GM21576 (cell line): Measurements from ENCODE around the gene PDZD7.

Source experiments
- ATAC-seq: cut with Tn5 transposase; IDR thresholded peaks from one replicate; pipeline ENCODE4 v1.9.1; 2021; ENCODE audit warnings: mild to moderate bottlenecking, moderate library complexity; ENCODE audit not compliant: unreplicated experiment

The PDZD7 gene

DNA sequence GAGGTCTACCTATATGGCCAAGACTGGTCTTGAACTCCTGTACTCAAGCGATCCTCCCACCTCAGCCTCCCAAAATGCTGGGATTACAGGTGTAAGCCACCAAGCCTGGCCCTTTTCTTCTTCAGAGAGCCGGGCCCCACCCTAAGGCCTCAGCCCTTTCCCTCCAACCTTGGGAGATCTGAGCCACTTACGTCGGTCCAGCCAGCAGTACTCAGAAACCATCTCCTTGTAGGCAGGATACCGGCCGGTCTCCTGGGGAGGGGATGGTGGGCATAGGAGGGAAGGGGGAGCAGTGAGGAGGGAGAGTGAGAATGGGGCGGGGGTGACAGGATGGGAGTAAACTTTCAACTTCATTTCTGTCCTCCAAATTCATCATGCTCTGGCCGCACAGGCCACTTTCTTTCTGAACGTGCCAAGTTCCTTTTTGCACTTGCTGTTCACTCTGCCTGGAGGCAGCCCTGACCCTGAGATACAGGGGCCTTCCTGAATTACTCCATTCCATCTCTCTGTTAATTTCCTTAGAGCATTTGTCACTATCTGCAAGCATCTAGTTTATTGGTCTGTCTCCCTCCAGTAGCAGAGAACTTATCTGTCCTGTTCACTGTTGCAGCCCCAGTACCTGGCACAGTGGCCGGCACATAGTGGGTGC, 10.4 kb downstream of the PDZD7 start:
- no peak for ATAC-seq

DNA sequence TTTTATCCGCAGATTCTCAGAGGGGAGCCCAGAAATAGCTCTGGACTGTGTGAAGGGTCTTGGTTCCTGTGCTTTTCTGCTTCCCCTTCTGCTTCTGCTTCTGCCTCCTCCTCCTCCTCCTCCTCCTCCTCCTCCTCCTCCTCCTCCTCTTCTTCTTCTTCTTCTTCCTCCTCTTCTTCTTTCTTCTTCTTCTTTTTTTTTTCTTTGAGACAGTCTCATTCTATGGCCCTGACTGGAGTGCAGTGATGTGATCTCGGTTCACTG, 11.6 kb downstream of the PDZD7 start:
- no peak for ATAC-seq

DNA sequence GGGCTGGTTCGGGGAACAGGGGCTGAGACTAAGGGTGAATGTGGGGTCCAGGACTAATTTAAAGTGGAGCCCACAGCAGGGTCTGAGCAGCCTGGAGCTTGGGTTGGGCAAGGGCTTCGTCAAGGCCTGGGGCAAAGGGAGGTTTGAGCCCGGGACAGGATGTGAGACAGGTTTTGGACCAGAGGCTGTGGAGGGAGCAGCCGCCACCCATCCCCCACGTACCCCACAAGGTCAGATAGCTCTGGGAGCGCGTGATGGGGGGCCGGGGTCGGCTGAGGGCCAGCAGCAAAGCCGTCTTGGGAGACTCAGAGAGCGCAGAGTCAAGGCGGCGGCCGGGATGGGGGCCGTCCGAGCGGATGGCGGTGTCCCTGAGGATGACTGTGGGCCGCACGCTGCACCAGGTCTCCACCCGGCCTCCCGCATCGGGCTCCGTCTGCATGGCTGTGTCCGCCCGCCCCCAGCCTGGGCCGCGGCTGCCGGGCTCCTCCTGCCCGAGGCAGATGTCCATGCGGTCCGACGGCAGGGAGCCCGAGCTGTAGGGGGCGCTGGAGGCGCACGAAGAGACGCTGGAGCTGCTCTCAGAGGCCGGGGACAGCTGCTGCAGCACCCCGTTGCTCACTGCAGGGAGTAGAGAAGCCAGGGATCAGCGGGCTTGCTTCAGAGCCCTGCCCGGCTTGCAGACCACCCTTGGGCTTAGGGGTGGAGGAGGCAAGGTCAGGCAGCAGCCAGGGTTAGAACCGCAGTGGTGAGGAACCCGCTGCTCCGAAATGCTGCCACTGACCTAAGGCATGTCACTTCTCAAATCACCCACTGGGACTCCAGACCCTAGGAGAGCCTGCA, 12.1 kb downstream of the PDZD7 start:
- ATAC-seq, result no peak

DNA sequence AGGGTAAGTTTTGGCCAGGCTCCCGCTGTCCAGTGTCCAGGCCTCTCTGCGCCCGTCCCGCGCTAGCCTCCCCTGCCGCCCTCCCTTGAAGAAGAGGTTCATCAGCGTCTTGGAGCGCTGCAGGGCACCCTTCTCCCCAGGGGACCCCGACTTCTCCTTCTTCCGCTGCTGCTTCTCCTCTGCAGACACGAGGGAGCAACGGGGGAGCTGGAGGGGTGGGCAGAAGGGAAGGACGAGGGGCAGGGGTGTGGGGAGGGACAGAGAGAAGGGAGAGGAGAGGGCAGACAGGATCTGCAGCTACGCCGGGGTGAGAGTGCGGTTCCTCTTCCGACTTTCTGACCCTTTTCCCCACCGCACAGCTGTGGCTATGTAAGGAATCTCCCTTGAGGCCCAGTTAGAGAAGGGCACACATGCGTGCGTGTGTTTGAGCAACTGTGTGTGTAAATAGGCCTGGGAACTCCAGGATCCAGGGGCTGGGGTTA, 12.8 kb downstream of the PDZD7 start:
- no peak for ATAC-seq

DNA sequence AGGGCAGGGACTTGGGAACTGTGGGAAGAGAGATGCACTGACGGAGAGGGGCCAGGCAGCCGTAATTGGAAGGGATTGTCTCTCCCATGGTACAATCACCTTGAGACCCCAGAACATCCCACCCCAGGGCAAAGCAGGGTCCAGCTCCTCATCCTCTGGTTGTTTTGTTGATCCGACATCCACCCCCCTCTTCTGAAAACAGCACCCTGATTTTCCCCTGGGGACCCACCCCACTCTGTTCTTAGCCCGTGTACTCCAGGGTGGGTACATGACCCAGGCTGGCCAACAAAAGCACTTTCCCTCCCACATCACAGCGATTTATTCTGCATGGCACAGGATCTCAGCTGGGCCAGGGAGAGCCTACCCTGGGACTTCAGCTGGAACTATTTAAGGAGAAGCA, 14.1 kb downstream of the PDZD7 start:
- no peak for ATAC-seq

DNA sequence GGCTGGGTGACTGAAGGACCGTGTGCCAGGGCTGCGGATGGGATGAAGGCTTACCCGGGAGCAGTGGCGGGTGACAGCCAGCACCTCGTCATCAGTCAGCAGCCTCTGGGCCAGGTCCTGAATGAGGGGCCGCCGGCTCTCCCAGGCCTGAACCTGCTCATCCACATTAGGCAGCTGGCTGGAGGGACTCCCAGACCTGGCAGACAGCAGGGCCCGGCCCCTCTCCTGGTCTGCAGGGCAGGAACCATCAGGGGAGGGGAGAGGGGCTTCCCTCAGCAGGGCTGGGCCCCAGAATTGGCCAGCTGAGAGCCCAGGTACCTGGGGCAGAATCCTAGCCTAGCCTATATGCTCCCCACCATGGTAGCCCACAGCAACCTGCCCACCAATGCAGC, 15.4 kb downstream of the PDZD7 start:
- ATAC-seq, result no peak

DNA sequence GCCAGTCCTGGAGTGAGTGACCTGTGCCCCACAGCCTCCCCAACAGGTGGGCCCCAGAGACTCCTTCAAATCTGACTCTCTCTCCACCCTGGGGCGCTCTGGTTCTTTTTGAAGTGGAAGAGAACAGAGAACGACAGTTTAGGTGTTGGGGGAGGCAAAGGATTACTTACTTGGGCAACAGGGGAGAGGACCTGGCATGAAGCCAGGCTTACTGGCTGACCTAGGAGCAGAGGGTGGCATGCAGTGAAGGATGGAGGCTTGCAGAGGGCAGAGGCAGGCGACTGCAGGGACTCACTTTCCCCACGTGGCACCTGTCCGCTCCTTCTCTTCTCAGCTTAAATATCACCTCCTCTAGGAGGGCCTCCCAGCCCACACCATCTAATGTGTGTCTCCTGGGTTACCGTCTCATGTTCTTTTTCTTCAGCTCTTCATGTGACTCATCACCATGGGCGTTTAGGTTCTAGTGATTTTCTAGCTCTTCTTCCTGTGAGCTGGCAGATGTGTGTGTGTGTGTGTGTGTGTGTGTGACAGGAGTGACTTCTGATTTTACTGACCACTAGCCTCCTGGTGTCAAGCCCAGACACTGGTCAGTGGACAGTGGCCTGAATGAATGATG, 15.9 kb downstream of the PDZD7 start:
- no peak for ATAC-seq

DNA sequence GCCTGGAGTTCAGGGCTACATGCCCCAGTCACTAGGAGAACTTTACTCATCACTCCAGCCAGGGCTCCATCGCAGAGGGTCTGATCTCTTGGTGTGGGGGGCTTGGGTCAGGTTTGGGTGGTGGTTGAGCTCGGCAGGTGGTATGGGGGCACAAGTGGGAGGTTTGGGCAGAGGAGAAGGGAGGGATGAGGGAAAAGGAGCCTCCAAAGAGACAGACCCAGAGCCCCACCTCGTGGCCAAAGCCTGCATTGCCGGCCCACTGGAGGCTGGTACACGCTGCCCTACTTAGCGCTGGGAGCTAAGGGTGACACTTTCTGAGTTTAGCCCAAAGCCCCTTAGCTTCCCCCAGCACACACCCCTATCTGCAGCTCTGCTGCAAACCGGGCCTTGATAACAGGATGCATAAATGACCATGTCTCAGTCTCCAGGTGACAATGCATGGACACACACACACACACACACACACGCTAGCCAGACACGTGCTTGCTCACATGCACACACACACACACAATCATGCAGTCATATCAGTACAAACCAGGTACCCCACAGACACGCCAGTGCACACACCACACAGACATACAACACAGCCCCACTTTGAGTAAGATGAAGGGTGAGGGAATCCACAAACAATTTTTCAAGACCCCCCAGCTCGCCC, 16.6 kb downstream of the PDZD7 start:
- no peak for ATAC-seq

DNA sequence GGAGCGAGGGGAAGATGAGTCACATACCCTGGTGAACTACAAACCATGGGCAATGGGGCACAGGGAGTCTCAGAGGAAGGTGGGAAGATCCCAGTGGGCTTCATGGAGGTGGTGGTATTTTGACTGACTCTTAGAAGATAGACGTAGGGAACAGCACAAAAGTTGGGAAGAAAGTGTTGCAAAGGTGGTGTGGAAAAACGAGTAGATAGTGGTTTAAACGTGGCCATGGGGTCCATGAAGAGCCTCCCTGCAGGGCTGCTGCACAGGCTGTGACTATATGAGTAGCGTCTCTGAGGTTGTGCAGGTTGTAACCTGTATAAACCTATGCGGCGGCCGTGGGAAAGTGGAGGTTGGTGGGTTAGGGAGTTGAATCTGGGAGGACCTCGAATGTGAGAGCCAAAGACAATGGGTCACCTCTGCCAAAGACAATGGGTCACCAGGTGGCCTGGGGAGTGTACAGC, 17.5 kb downstream of the PDZD7 start:
- no peak for ATAC-seq

DNA sequence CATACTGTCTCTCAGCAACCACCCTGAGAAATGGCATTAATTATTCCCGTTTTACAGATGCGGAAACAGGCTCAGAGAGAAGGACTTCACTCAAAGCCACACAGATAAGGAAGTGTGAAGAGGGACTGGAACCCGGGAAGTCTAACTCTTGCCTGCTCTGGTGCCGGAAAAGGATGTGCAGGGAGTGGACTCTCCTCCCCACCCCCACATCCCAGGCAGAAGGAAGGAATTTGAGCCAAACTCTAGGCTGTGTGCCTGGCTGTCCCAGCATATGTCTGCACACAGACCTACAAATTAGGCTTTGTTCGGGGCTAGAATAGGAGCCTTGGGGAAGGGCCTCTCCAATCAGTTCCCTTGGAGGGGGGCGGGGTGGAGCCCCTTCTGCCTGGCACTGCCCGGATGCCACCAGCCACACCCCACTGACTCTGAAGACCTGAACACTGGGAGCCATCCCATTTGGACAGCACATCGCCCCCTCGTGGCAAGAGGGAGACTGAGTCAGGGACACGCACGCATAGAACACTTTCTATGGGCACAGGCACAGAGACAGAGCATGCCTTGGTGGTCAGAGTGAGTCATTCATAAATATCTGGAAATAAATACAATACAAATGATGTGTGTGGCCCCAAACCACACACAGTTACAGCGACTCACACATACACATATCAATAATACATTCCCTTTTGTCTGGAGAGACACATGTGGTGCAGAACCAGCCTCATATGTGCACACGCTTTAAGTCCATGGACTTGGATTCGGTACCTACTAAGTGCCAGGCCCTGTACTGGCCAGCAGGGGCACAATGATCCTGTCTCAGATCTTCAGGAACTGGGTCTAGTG, 18.2 kb downstream of the PDZD7 start:
- peak; percentile 82 for ATAC-seq

DNA sequence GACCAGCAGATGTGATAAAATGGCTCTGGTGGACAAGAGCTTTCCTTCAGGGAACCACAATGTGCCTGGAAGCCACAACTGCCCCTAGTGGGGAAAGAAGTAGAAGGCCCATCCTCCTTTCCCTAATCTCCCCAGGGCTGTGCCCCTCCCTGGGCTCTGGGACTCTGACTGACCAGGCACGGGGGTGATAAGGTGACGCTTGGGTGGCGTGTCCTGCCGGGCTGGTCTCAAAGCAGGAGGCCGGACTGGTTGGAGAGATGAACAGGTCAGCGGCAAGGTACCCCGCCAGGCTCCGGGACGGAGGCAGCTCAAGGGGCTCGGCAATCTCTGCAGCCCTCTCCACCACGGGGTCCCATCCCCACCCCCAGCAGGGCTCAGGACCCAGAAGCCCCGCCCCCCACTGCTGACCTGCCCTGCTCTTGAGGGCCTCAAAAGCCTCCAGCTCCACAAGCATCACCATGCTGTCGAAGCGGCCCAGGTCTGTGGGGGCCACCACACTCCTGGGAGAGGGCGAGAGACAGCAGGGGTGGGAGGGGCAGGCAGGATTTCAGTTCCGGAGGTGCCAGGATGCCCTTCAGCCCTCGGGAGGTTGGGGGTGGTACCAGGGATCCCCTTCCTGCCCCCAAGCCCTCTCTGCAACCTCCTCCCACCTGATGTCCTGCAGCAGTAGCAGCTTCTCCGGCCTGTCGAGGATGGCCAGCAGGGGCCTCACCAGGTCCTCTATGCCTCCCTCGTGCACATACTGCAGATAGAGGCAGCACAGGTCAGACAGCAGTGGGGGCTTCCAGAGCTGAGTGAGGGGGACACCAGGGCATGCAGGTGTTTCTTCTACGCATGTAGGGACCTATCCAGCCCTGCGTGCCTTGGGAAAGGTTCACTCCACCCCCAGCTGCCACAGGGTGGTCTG, 19.2 kb downstream of the PDZD7 start:
- ATAC-seq, result no peak

DNA sequence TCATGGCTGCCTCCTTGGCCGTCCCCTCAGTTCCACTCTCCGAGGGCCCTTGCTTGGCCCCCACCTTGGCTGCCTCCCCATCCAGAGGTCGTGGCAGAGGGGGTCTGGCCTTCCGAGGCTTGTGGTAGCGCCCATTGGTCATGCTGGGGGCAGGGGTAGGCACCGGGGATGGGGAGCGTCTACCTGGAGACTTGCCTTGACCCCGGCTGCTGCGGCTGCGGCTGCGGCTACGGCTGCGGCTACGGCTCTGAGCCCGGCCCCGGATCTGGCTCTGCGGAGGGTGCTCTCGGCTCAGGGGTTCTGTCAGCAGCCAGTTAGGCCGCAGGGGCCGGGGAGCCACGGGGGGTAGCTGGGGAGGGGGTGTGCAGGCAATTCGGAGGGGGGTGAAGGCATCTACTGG, 20.6 kb downstream of the PDZD7 start:
- no peak for ATAC-seq

DNA sequence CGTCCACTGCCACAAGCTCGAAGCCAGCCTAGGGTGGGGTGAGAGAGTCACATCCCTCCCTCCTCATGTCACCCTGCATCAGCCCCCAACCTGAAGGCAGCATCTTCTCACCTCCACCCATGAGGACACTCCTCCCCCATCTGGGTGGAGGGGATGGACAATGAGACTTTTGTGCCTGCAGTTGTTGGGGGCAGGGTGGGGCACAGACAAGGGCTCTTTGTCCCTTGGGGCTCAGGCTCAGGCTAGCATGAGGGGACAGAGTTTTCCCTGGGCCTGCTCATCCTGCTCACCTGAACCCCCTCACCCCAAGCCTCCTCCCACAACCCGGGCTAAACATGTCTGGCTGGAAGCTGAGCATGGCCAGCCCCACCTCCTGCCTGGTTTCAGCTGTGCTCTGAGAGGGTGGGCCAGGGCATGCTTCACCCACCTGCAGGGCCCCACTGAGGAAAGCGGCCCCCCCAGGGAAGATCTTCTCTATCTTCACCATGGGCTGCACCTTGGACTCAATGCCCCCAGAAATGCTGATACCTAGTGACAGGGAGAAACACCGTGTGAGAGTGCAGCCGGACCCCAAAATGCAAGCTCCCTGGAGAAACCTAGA, 22.0 kb downstream of the PDZD7 start:
- no peak for ATAC-seq

DNA sequence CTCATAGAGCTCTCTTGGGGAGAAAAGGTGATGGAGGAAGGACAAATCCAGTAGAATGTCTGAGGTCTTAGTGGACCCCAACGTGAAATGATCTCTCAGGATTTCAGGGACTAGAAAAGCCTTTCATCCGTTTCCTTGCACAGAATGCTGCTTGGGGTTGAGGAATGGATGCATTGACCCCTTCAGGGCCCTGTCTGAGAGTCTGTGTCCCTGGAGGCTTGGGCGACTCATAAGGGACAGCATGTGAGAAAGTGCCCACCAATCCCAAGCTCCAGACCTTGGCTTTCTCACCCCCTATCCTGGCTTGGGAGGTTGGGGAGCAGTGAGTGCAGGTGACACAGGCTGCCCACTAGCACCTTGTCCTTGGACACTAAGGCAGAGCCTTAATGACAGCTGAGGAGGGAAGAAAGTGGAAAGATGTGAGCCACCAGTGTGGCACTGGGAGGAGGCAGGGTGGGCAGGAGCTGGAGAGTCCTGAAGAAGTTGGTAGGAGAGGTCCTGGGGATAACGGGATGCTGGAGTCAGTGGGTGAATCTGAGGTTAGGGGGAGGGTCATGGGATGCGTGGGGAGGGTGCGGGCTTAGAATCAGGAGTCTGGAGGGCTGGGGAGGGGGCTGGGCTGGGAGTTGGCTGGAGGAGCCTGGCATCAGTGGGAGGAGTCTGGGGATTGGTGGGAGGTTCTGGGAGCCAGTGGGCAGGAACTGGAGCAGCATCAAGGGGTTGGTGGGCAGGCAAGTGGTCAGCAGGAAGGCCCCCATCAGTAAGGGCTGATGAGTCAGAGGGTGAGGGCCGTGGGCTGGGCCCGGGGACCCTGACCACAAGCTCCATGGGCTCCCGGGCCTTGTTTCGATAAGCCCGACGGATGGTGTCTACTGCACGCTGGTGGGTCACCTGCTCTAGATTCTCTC, 22.8 kb downstream of the PDZD7 start:
- no peak for ATAC-seq

DNA sequence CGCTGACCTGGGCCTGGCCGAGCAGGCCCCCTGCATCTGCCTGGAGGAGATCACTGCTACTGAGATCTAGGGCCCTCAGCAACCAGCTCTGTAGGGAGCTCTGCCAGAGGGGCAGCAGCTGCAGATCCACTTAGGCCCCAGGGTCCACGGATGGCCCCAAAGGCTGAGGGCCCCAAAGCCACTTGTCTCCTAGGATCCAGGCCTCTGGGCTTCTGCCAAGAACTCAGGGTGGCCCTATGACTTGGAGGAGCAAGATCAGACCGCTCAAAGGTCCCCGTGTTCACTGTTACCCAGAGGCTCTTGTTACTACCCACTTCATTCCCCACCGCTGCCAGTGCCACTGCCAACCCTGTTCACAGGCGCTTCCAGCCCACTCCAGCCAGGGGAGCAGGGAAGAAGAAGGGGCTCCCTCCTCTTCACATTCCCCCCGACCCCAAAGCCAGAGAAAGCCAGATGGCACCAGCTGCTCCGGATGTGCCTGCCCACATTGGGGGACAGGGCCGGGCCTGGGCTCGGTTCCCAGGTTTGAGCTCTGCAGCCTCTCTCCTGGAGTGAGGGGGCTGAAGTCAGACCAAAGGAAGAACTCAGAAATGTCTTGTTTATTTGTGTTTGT, 23.7 kb downstream of the PDZD7 start:
- ATAC-seq, result no peak

DNA sequence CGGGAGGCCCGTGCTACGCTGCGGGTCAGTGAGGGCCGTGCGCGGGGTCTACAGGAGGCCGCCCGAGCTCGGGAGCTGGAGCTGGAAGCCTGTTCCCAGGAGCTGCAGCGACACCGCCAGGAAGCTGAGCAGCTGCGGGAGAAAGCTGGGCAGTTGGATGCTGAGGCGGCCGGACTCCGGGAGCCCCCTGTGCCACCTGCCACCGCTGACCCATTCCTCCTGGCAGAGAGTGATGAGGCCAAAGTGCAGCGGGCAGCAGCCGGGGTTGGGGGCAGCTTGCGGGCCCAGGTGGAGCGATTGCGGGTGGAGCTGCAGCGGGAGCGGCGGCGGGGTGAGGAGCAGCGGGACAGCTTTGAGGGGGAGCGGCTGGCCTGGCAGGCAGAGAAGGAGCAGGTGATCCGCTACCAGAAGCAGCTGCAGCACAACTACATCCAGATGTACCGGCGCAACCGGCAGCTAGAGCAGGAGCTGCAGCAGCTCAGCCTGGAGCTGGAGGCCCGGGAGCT, 24.3 kb downstream of the PDZD7 start:
- no peak for ATAC-seq

DNA sequence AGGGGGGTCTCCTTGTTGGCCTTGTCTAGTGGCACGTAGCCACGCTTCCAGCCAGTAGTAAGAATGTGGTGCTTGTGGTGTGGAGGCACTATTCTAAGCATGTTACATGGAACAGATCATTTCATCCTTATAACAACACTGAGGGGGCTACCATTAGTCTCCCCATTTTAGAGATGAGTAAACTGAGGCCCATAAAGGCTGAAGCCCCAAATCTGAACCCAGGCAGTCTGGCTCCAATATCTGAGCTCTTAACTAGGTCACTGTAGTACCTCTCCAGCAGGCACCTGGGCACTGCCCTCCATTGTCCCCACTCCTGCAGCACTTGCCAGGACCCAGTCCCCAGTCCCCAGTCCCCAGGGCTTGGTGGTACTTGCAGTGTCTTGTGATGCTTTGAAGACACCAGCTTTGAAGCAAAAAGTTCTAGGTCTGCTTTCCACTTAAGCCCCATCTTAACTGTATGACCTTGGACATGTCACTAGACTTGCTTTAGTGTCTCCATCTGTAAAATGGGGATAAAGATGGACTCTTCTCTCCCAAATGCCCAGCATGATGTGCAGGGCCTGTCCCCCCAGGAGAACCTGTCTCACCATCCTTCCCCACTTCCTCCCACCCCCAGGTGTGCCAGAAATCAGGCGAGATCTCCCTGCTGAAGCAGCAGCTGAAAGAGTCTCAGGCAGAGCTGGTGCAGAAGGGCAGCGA, 24.9 kb downstream of the PDZD7 start:
- no peak for ATAC-seq
